Activated gamma-delta T cell treated with anti-CD3 and anti-CD28 coated beads, Interleukin-2, amount 50 U/mL, for 16 hours (primary cell): ENCODE measurements around the gene IDUA.
"Not testable (repeated sequence)": the region's sequence is repeated elsewhere in the genome, so short reads cannot be mapped to it uniquely, and the experiment has no call there.

Experiments used
- DNase-seq: peaks from one replicate; pipeline ENCODE4 v3.0.0-alpha.2; 2020; ENCODE audit warnings: low read depth

The IDUA gene

DNA sequence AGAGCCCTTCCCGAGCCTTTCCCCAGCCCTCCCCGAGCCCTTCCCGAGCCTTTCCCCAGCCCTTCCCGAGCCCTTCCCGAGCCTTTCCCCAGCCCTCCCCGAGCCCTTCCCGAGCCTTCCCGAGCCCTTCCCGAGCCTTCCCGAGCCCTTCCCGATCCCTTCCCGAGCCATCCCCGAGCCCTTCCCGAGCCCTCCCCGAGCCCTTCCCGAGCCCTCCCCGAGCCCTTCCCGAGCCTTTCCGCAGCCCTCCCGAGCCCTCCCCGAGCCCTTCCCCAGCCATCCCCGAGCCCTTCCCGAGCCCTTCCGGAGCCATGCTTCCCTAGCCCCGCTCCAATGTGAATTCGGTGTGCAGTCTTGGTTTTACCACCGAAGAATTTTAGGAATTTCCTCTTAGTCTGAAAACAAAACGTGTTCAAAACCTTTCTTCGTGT lies 59.8 kb downstream of the IDUA start:
- not testable (repeated sequence) for DNase-seq

DNA sequence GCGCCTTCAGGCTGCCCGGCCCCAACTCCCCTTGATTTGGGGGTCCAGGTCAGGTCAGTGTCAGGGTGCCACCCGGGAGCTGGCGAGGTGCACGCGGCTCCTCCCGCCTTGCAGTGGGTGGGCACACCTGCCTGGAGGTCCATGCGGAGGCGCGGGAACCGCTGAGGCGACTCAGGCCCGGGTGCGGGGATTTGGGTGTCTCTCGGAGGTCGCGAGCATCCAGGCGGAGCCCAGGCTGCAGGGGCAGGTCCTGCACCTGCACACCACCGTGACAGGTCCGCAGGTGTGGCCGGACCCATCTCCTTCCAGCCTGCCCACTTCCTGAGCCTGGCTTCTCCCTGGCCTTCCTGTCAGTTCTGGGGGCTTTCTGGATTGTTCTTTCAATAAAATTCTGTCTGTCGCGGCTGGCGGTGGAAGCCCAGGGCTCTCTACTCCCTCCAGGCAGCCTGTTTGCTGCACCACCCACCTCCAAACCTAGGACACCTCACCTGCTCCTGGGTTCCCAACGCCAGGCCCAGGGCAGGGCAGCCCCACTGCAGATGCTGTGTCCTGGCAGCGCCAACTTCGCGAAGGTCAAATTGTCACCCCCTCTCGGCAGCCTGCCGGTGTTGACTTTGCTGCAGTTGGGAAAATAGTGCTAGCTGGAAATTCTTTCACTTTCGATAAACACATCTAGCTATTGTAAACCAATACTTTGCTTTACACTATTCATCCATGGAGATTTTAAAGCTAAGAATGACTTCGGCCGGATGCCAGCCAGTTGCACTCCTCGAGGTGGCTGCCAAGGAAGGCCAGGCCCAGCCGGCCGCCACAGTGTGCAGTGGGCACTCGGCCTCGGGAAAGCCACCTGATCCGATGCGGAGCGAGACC lies 60.5 kb downstream of the IDUA start:
- no peak for DNase-seq

DNA sequence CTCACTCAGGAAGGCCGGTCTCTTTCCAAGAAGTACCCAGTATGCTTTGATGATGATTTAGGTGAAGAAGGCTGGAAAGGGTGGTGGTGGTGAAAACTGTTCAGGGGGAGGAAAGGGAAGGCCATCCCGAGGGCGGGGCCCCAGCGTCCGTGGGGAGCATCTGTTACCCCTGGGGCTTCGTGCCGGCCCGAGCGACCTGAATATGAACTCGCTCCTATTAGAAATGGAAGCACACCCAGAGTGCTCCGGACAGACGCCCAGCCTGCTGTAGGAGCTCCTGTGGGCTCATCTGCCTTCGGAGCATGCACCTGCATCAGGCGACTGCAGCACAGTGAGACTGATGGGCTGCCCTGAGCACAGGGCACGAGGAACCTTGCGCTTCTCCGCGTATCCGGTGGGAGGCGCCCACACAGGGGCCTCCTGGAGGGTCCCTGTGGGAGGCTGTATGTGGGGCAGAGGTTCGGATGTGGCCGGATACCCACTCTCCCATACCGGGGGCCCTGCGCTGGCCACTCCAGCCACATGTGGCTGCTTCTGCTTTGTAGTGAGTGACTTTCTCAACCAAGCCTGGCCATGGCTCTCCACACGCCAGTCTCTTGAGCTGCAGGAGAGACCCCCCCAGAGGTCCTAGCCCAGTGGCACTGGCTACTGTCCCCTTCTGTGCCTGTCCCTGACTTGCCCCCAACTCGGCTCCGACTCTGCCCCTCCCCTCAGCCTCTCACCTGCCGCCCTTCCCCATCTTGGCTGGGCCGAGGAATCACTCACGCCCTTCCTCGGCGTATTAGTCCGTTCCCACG lies 61.3 kb downstream of the IDUA start:
- no peak for DNase-seq

DNA sequence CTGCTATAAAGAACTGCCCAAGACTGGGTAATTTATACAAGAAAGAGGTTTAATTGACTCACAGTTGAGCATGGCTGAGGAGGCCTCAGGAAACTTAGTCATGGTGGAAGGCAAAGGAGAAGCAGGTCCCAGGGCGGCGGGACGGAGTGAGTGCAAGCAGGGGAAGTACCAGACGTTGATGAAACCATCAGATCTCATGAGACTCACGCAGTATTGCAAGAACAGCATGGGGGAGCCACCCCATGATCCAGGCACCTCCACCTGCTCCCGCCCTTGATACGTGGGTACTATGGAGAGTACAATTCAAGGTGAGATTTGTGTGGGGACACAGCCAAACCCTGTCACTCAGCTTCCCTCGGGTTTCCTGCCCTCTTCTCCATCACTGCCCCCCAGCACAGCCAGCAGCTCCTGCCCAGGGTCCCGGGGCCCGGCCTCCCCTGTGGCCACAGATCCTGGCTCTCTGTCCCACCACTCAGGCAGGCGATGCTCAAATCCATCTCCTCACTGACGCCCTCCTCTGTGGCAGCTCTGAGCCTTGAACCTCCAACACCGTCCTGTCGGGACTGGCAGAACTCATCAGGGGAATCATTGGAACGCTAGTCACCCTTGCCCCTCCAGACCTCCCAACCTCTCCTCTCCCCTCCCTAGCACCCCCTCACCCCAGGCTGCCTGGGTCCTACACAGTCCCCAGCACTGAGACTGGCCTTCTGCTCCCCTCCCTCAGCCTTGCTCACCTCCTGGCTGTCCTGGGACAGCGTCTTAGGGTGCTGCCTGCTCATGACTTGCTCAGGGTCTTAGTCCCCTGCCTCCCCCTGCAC lies 62.1 kb downstream of the IDUA start:
- DNase-seq: no peak

DNA sequence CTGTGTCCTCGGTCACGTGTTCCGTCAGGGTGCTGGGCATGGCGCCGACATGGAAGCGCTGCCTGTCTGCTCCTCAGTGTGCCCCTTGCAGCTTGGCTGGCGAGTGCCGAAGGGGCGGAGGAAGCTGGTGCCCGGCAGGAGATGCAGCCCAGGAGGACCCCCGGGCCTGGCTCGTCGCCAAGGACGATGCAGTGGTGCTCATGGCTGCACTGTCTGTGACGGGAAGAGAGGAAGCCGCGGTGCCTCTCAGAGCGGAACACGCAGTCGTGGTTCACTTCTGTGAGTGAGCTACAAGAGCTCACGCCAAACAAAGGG lies 62.7 kb downstream of the IDUA start:
- no peak for DNase-seq

DNA sequence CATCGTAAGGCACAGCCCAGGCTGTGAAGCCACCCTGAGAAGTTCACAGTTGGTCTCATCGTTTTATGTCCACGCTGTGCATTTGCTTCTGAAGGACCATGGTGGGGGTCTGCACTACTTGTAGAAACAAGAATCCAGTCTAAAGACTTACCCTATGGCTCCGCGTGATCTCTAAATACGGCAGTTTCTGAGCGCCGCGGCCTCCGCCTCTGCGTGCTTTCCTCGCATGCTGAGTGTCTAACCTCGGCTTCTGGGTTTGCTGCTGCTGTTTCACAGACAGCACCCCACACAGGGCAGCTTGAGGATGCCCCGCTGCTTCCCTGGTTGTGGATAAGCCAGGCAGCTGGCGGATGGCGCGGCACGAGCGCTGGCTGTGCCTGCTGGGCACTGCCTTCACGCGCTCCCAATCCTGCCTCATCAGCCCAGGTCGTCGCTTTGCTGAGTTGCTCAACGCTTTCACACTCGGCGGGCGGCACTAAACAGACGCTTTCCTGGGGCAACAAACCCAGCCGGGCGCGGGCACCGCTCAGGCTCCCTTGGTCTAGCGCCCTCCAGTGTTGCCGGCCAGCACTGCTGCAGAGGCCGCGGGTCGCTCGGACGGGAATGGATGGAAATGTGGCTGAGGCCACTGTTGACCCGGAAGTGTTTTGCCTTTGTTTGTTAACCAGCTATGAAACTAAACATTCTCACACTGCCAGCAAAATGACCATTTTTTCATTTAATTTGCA lies 63.8 kb downstream of the IDUA start:
- no peak for DNase-seq

DNA sequence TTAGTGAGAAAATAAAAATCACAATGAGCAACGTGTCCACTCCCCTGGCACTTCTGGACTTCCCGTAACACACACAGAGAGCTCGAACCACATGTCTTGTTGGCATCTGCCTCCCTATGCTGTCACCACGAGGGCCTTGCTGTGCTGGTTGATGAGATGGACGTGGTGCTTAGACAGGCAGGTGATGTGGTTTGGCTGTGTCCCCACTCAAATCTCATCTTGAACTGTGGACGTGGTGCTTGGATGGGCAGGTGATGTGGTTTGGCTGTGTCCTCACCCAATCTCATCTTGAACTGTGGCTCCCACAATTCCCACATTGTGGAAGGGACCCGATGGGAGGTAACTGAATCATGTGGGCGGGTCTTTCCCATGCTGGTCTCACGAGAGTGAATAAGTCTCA lies 64.6 kb downstream of the IDUA start:
- no peak for DNase-seq

DNA sequence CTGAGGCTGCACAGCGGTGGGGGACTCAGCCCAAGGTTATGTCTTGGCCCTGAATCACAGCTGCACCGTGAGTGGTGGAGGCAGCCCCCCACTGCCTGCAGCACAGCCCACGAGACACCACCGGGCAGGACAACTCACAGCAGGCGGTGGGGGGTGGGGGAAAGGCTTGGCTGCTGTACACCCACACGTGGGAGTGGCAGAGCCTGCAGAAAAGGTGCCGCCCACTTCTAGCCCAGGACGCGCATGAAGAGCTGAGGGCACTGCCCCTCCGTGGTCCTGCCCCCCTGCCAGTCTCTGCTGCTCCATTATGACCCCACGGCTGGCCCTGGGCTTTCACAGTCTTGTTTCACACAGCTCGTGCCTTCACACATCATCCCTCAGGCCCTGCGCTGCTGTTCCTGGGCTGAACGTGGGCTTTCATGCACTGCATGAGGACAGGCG lies 65.4 kb downstream of the IDUA start:
- no peak for DNase-seq

DNA sequence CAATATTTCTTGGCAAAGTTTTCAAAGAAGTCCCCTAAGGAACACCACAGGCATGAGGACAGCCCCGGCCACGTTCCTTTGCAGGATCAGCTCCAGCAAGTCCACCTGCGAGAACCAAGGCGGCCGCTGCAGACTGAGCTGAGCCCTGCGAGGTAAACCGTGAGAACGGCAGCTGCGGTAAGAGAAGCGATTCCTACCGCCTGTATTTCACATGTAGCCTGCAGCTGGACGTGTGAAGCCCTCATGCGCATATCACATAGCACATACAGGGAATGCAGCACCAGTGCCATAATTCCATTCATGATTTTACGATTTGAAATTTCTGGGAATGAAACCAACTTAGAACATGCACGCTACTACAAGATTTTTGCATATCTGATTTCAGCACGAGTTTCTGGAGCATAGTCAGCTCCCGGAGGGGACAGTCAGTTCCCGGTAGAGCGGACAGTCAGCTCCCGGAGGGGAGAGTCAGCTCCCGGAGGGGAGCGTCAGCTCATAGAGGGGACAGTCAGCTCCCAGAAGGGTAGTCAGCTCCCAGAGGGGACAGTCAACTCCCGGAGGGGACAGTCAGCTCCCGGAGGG lies 66.3 kb downstream of the IDUA start:
- DNase-seq: no peak

DNA sequence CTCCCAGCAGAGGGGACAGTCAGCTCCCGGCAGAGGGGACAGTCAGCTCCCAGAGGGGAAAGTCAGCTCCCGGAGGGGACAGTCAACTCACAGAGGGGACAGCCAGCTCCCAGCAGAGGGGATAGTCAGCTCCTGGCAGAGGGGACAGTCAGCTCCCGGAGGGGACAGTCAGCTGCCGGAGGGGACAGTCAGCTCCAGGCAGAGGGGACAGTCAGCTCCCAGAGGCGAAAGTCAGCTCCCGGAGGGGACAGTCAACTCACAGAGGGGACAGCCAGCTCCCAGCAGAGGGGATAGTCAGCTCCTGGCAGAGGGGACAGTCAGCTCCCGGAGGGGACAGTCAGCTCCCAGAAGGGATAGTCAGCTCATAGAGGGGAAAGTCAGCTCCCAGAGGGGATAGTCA lies 67.0 kb downstream of the IDUA start:
- DNase-seq: not testable (repeated sequence)
